A673 (cell line): ENCODE data around the gene EGFL6. TPM values are rescaled to one million over a fixed set of nuclear protein-coding genes. Genes with fewer than 3 reads are reported as not detected.

Source experiments
- BruUV-seq: library from RNA; stranded (reverse); fragments of 400-500 nt; replicated peaks from 2 replicates; lab custom pipeline; 2021; lab: Mats Ljungman, UMichigan
- CTCF ChIA-PET: fragments of 300-600 bp; sonication (Branson Sonifier 250); formaldehyde crosslinking; loops from one replicate; lab custom pipeline; 2022; ENCODE audit warnings: antibody characterized with exemption; lab: Charles Lee
- POLR2A ChIA-PET: fragments of 300-600 bp; sonication (Branson Sonifier 250); formaldehyde crosslinking; loops from one replicate; lab custom pipeline; 2022; ENCODE audit warnings: antibody characterized with exemption; ENCODE audit not compliant: low non-redundant PET; lab: Charles Lee
- DNase-seq: peaks from one replicate; pipeline ENCODE4 v3.0.0-alpha.2; 2015; ENCODE audit warnings: low spot score
- H3K27ac ChIP-seq: fragments of 200-600 bp; sonication (generic); 2 replicates; pipeline ENCODE4 v1.5.1; 2016; ENCODE audit warnings: mixed run types, low read depth, mild to moderate bottlenecking, mixed read lengths, antibody characterized with exemption, low read length; ENCODE audit not compliant: poor library complexity, severe bottlenecking
- H3K27me3 ChIP-seq: fragments of 200-600 bp; sonication (generic); replicated peaks from 2 replicates; pipeline ENCODE4 v1.6.1; 2017; ENCODE audit warnings: mixed run types, low read depth, mild to moderate bottlenecking, mixed read lengths, antibody characterized with exemption, low read length; ENCODE audit not compliant: insufficient read depth, poor library complexity
- H3K36me3 ChIP-seq: fragments of 200-600 bp; sonication (generic); 2 replicates; pipeline ENCODE4 v1.6.1; 2016; ENCODE audit warnings: mixed run types, mild to moderate bottlenecking, mixed read lengths, antibody characterized with exemption, low read length; ENCODE audit not compliant: insufficient read depth, poor library complexity, severe bottlenecking
- H3K4me1 ChIP-seq: fragments of 200-600 bp; sonication (generic); 2 replicates; pipeline ENCODE4 v1.6.1; 2017; ENCODE audit warnings: mixed run types, mild to moderate bottlenecking, mixed read lengths, antibody characterized with exemption, low read length; ENCODE audit not compliant: insufficient read depth, poor library complexity, severe bottlenecking
- H3K4me3 ChIP-seq: fragments of 200-600 bp; sonication (generic); 2 replicates; pipeline ENCODE4 v1.5.1; 2016; ENCODE audit warnings: low read depth, mixed run types, mild to moderate bottlenecking, mixed read lengths, low read length; ENCODE audit not compliant: poor library complexity, severe bottlenecking
- H3K9me3 ChIP-seq: fragments of 200-600 bp; sonication (generic); 2 replicates; pipeline ENCODE4 v1.6.1; 2016; ENCODE audit warnings: mixed run types, low read depth, mild to moderate bottlenecking, mixed read lengths, antibody characterized with exemption, low read length; ENCODE audit not compliant: poor library complexity, severe bottlenecking
- CTCF ChIP-seq: fragments of 300-800, 200-600 bp; sonication (generic); conservative IDR thresholded peaks from 2 replicates; pipeline ENCODE4 v1.5.1; 2017; ENCODE audit warnings: low read depth, mild to moderate bottlenecking, antibody characterized with exemption, low read length, moderate library complexity, mixed read lengths
- EZH2 ChIP-seq: fragments of 200-600 bp; sonication (generic); IDR thresholded peaks from 2 replicates; pipeline ENCODE4 v1.6.1; 2017; ENCODE audit warnings: borderline replicate concordance, low read depth, mild to moderate bottlenecking, mixed read lengths, antibody characterized with exemption, low read length; ENCODE audit not compliant: poor library complexity, severe bottlenecking
- intact Hi-C: fragments of 100-400 bp; cut with micrococcal nuclease; formaldehyde crosslinking; loops from one replicate; pipeline ENCODE4 v1.10.0; 2022; ENCODE audit not compliant: unreplicated experiment
- total RNA-seq: library from RNA; stranded (reverse); gene quantifications from 2 replicates; pipeline ENCODE4 v1.2.3, GENCODE V29; 2021

The EGFL6 gene
- total RNA-seq, 1 experiment from 2014 or later = not detected

GRCh38 chrX:13551610-13552009 is 17.8 kb upstream of the EGFL6 start:
- H3K36me3 ChIP-seq = no peaks in the 10 kb centered on the region
- CTCF ChIA-PET = no interaction called here
- H3K9me3 ChIP-seq = no peaks in the 10 kb centered on the region
- BruUV-seq = no TSS peak
- intact Hi-C loops = no loop called here
- H3K4me3 ChIP-seq = no peak overlapping the region
- H3K27ac ChIP-seq = no peak overlapping the region
- no peaks in the 10 kb centered on the region for H3K4me1 ChIP-seq
- no peak for DNase-seq
- no peak for TF ChIP-seq EZH2
- POLR2A ChIA-PET = no interaction called here
- peaks cover 13% of the 10 kb centered on the region for H3K27me3 ChIP-seq

GRCh38 chrX:13552892-13553291 is 16.5 kb upstream of the EGFL6 start:
- DNase-seq = no peak
- Histone ChIP-seq H3K27ac (no peak overlapping the region), H3K4me1 (no peaks in the 10 kb centered on the region), H3K27me3 (peaks cover 12% of the 10 kb centered on the region), H3K36me3 (no peaks in the 10 kb centered on the region), H3K4me3 (no peak overlapping the region), H3K9me3 (no peaks in the 10 kb centered on the region)
- no TSS peak for BruUV-seq
- TF ChIP-seq CTCF = no peak
- TF ChIP-seq EZH2 = no peak
- POLR2A ChIA-PET = no interaction called here
- intact Hi-C loops = no loop called here
- CTCF ChIA-PET = no interaction called here

- intact Hi-C loops = no loop called here
- ChIA-PET CTCF (no interaction called here), POLR2A (no interaction called here)
- Histone ChIP-seq H3K36me3 (no peaks in the 10 kb centered on the region), H3K4me3 (no peak overlapping the region), H3K27ac (no peak overlapping the region), H3K4me1 (no peaks in the 10 kb centered on the region), H3K9me3 (no peaks in the 10 kb centered on the region), H3K27me3 (peaks cover 13% of the 10 kb centered on the region)
- BruUV-seq = no TSS peak
- no peak for TF ChIP-seq EZH2
- no peak for TF ChIP-seq CTCF
- DNase-seq = no peak
Measured at GRCh38 chrX:13565511-13565910, 3.9 kb upstream of the EGFL6 start.

- intact Hi-C loops = no loop called here
- peaks cover 18% of the 10 kb centered on the region for H3K27me3 ChIP-seq
- no peak overlapping the region for H3K27ac ChIP-seq
- ChIA-PET CTCF (no interaction called here), POLR2A (no interaction called here)
- no peaks in the 10 kb centered on the region for H3K9me3 ChIP-seq
- TF ChIP-seq EZH2 = no peak
- TF ChIP-seq CTCF = no peak
- H3K36me3 ChIP-seq = no peaks in the 10 kb centered on the region
- H3K4me3 ChIP-seq = no peak overlapping the region
- BruUV-seq = no TSS peak
- DNase-seq = no peak
- no peaks in the 10 kb centered on the region for H3K4me1 ChIP-seq
Measured at GRCh38 chrX:13570261-13570605, 832 bp downstream of the EGFL6 start.
